ENCODE measurements around the gene LRRFIP2.

GRCh38 chr3:37138816-37139215 lies 35.6 kb downstream of the LRRFIP2 start:
- TF ChIP-seq CTCF (conservative IDR thresholded peaks at IDR 0.05; ENCODE audit: low read length) (no peak), EZH2phosphoT487 (IDR thresholded peaks at IDR 0.05; ENCODE audit: borderline replicate concordance) (no peak)

Data from Loucy (cell line).